WTC11 (cell line): ENCODE results near the gene KRT82.
"Not testable (repeated sequence)": the region's sequence is repeated elsewhere in the genome, so short reads cannot be mapped to it uniquely, and the experiment has no call there.

Source experiments
- ATF3 ChIP-seq: sonication (generic); formaldehyde crosslinking; conservative IDR thresholded peaks from 2 replicates; pipeline ENCODE4 v1.8.1; 2022; ENCODE audit warnings: mild to moderate bottlenecking, missing genetic modification reagents
- CREB1 ChIP-seq: sonication (generic); formaldehyde crosslinking; IDR thresholded peaks from 2 replicates; pipeline ENCODE4 v1.8.0; 2023; ENCODE audit warnings: mild to moderate bottlenecking, missing genetic modification reagents
- ETV6 ChIP-seq: sonication (generic); formaldehyde crosslinking; IDR thresholded peaks from 2 replicates; pipeline ENCODE4 v1.8.1; 2022; ENCODE audit warnings: mild to moderate bottlenecking, missing genetic modification reagents
- FOXP4 ChIP-seq: sonication (generic); formaldehyde crosslinking; IDR thresholded peaks from 2 replicates; pipeline ENCODE4 v1.8.0; 2022; ENCODE audit warnings: mild to moderate bottlenecking, missing genetic modification reagents
- IRF2 ChIP-seq: sonication (generic); formaldehyde crosslinking; IDR thresholded peaks from 2 replicates; pipeline ENCODE4 v1.8.0; 2022; ENCODE audit warnings: low read depth, missing genetic modification reagents, borderline replicate concordance
- JUN ChIP-seq: sonication (generic); formaldehyde crosslinking; IDR thresholded peaks from 2 replicates; pipeline ENCODE4 v1.8.0; 2023; ENCODE audit warnings: mild to moderate bottlenecking, missing genetic modification reagents
- MAX ChIP-seq: sonication (generic); formaldehyde crosslinking; IDR thresholded peaks from 2 replicates; pipeline ENCODE4 v1.8.0; 2022; ENCODE audit warnings: mild to moderate bottlenecking, missing genetic modification reagents
- STAT6 ChIP-seq: sonication (generic); formaldehyde crosslinking; conservative IDR thresholded peaks from 2 replicates; pipeline ENCODE4 v1.8.1; 2023; ENCODE audit warnings: mild to moderate bottlenecking, low read depth, missing genetic modification reagents, moderate library complexity
- TCF7 ChIP-seq: sonication (generic); formaldehyde crosslinking; IDR thresholded peaks from 2 replicates; pipeline ENCODE4 v1.8.0; 2022; ENCODE audit warnings: mild to moderate bottlenecking, low read depth, missing genetic modification reagents, moderate library complexity
- ZNF138 ChIP-seq: sonication (generic); formaldehyde crosslinking; conservative IDR thresholded peaks from 2 replicates; pipeline ENCODE4 v1.8.1; 2022; ENCODE audit warnings: mild to moderate bottlenecking, moderate library complexity, missing genetic modification reagents
- TF ChIP-seq, protein P1 (sequence below): fragments of 200-600 bp; IDR thresholded peaks from 2 replicates; pipeline ENCODE4 v1.8.0; 2022; ENCODE audit warnings: antibody characterized with exemption
- TF ChIP-seq, protein P2 (sequence below): sonication (generic); formaldehyde crosslinking; IDR thresholded peaks from 2 replicates; pipeline ENCODE4 v1.8.1; 2022; ENCODE audit warnings: mild to moderate bottlenecking, missing genetic modification reagents, moderate library complexity, borderline replicate concordance
- TF ChIP-seq, protein P3 (sequence below): sonication (generic); formaldehyde crosslinking; IDR thresholded peaks from 2 replicates; pipeline ENCODE4 v1.8.0; 2022; ENCODE audit warnings: mild to moderate bottlenecking, missing genetic modification reagents

DNA sequence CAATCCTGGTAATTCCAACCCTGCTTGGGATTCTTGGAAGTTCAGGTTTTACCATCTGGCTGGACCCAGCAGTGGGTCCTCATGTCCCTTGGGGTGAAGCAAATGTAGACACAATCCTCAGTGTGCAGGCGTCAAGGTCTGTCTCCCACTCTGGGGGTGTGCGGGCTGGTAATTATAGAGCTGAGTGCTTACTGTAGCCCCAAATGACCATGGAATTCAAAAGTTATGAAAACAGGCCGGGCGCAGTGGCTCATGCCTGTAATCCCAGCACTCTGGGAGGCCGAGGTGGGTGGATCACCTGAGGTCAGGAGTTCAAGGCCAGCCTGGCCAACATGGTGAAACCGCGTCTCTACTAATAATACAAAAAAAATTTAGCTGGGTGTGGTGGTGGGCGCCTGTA is 61.1 kb downstream of the KRT82 start:
- TF ChIP-seq IRF2, ETV6, STAT6, ATF3, MAX, JUN, TCF7, CREB1, FOXP4, ZNF138 (CRISPR knock-in tag): not testable (repeated sequence)
- TF ChIP-seq, protein P1, sequence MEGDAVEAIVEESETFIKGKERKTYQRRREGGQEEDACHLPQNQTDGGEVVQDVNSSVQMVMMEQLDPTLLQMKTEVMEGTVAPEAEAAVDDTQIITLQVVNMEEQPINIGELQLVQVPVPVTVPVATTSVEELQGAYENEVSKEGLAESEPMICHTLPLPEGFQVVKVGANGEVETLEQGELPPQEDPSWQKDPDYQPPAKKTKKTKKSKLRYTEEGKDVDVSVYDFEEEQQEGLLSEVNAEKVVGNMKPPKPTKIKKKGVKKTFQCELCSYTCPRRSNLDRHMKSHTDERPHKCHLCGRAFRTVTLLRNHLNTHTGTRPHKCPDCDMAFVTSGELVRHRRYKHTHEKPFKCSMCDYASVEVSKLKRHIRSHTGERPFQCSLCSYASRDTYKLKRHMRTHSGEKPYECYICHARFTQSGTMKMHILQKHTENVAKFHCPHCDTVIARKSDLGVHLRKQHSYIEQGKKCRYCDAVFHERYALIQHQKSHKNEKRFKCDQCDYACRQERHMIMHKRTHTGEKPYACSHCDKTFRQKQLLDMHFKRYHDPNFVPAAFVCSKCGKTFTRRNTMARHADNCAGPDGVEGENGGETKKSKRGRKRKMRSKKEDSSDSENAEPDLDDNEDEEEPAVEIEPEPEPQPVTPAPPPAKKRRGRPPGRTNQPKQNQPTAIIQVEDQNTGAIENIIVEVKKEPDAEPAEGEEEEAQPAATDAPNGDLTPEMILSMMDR: not testable (repeated sequence)
- TF ChIP-seq, protein P2, sequence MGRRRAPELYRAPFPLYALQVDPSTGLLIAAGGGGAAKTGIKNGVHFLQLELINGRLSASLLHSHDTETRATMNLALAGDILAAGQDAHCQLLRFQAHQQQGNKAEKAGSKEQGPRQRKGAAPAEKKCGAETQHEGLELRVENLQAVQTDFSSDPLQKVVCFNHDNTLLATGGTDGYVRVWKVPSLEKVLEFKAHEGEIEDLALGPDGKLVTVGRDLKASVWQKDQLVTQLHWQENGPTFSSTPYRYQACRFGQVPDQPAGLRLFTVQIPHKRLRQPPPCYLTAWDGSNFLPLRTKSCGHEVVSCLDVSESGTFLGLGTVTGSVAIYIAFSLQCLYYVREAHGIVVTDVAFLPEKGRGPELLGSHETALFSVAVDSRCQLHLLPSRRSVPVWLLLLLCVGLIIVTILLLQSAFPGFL (CRISPR knock-in tag): not testable (repeated sequence)
- TF ChIP-seq, protein P3, sequence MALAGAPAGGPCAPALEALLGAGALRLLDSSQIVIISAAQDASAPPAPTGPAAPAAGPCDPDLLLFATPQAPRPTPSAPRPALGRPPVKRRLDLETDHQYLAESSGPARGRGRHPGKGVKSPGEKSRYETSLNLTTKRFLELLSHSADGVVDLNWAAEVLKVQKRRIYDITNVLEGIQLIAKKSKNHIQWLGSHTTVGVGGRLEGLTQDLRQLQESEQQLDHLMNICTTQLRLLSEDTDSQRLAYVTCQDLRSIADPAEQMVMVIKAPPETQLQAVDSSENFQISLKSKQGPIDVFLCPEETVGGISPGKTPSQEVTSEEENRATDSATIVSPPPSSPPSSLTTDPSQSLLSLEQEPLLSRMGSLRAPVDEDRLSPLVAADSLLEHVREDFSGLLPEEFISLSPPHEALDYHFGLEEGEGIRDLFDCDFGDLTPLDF (CRISPR knock-in tag): not testable (repeated sequence)
